Measurements from ENCODE around the gene SEMA6B.
A peak's percentile ranks its signal among the peaks of the same experiment; 100 is the strongest.

- TF ChIP-seq POLR2A (IDR thresholded peaks at IDR 0.05) (no peak), POLR2AphosphoS5 (IDR thresholded peaks at IDR 0.05) (no peak)
- TF ChIP-seq, protein P1, sequence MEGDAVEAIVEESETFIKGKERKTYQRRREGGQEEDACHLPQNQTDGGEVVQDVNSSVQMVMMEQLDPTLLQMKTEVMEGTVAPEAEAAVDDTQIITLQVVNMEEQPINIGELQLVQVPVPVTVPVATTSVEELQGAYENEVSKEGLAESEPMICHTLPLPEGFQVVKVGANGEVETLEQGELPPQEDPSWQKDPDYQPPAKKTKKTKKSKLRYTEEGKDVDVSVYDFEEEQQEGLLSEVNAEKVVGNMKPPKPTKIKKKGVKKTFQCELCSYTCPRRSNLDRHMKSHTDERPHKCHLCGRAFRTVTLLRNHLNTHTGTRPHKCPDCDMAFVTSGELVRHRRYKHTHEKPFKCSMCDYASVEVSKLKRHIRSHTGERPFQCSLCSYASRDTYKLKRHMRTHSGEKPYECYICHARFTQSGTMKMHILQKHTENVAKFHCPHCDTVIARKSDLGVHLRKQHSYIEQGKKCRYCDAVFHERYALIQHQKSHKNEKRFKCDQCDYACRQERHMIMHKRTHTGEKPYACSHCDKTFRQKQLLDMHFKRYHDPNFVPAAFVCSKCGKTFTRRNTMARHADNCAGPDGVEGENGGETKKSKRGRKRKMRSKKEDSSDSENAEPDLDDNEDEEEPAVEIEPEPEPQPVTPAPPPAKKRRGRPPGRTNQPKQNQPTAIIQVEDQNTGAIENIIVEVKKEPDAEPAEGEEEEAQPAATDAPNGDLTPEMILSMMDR (IDR thresholded peaks at IDR 0.05) = peak; percentile 91 to 100 (median 95)
Observed at GRCh38 chr19:4557971-4558941, 1.2 kb downstream of the SEMA6B start.
